OCI-LY1 (cell line): ENCODE measurements around the gene ALDH1L1.

ENCODE experiments used
- H2AFZ ChIP-seq: fragments of 200-600 bp; sonication (generic), shearing (Covaris generic); 2 replicates; pipeline ENCODE4 v1.6.0; 2014; ENCODE audit warnings: antibody characterized with exemption, mild to moderate bottlenecking, low read length
- H3F3A ChIP-seq: fragments of 200-600 bp; sonication (generic), shearing (Covaris generic); 2 replicates; pipeline ENCODE4 v1.6.0; 2014; ENCODE audit warnings: mild to moderate bottlenecking, antibody characterized with exemption, low read length, moderate library complexity; ENCODE audit not compliant: insufficient read depth
- H3K27ac ChIP-seq: fragments of 200-600 bp; sonication (generic); 2 replicates; pipeline ENCODE4 v1.5.1; 2014; ENCODE audit warnings: low read length, mixed run types, mild to moderate bottlenecking, low read depth; ENCODE audit not compliant: poor library complexity, severe bottlenecking
- H3K27me3 ChIP-seq: fragments of 200-600 bp; sonication (generic); 2 replicates; pipeline ENCODE4 v1.6.0; 2014; ENCODE audit warnings: antibody characterized with exemption, mild to moderate bottlenecking, low read length, moderate library complexity; ENCODE audit not compliant: insufficient read depth
- H3K36me3 ChIP-seq: fragments of 200-600 bp; sonication (generic); 2 replicates; pipeline ENCODE4 v1.6.1; 2014; ENCODE audit warnings: mild to moderate bottlenecking, antibody characterized with exemption, low read length, moderate library complexity, mixed read lengths; ENCODE audit not compliant: insufficient read depth
- H3K4me1 ChIP-seq: fragments of 200-600 bp; sonication (generic); 2 replicates; pipeline ENCODE4 v1.5.1; 2014; ENCODE audit warnings: mild to moderate bottlenecking, low read length, moderate library complexity; ENCODE audit not compliant: insufficient read depth, severe bottlenecking
- H3K4me2 ChIP-seq: fragments of 200-600 bp; sonication (generic), shearing (Covaris generic); 2 replicates; pipeline ENCODE4 v1.6.1; 2014; ENCODE audit warnings: low read length
- H3K4me3 ChIP-seq: fragments of 200-600 bp; sonication (generic); 2 replicates; pipeline ENCODE4 v1.5.1; 2014; ENCODE audit warnings: low read length, low read depth, mild to moderate bottlenecking, mixed read lengths; ENCODE audit not compliant: poor library complexity, severe bottlenecking
- H3K79me2 ChIP-seq: fragments of 200-600 bp; shearing (Covaris generic); 2 replicates; pipeline ENCODE4 v1.6.1; 2016; ENCODE audit warnings: mixed run types, low read length, mixed read lengths; ENCODE audit not compliant: insufficient read depth
- H3K9ac ChIP-seq: fragments of 200-600 bp; sonication (generic), shearing (Covaris generic); 2 replicates; pipeline ENCODE4 v1.6.1; 2014; ENCODE audit warnings: mild to moderate bottlenecking, low read length, mixed read lengths
- H3K9me2 ChIP-seq: fragments of 200-600 bp; sonication (generic), shearing (Covaris generic); 2 replicates; pipeline ENCODE4 v1.6.1; 2014; ENCODE audit warnings: low read depth, mild to moderate bottlenecking, low read length, mixed read lengths
- H3K9me3 ChIP-seq: fragments of 200-600 bp; shearing (Covaris generic); 2 replicates; pipeline ENCODE4 v1.6.1; 2014; ENCODE audit warnings: low read length, mixed read lengths
- H4K20me1 ChIP-seq: fragments of 200-600 bp; sonication (generic), shearing (Covaris generic); 2 replicates; pipeline ENCODE4 v1.6.0; 2016; ENCODE audit warnings: mild to moderate bottlenecking, low read length; ENCODE audit not compliant: insufficient read depth
- CTCF ChIP-seq: fragments of 200-600 bp; sonication (generic), shearing (Covaris generic); IDR thresholded peaks from 2 replicates; pipeline ENCODE4 v1.5.1; 2017; ENCODE audit warnings: mild to moderate bottlenecking, antibody characterized with exemption, low read length, moderate library complexity, mixed read lengths
- EZH2 ChIP-seq: fragments of 200-600 bp; sonication (generic), shearing (Covaris generic); IDR thresholded peaks from 2 replicates; pipeline ENCODE4 v1.8.0; 2017; ENCODE audit warnings: borderline replicate concordance, mixed run types, mild to moderate bottlenecking, antibody characterized with exemption, low read length, moderate library complexity, mixed read lengths

ALDH1L1 gene

GRCh38 chr3:126157083-126157768, 23.2 kb downstream of the ALDH1L1 start:
- Histone ChIP-seq H3K9ac (no peak overlapping the region), H3F3A (no peaks in the 10 kb centered on the region), H3K4me3 (no peak overlapping the region), H3K79me2 (no peaks in the 10 kb centered on the region), H2AFZ (no peak overlapping the region), H3K9me2 (no peaks in the 10 kb centered on the region), H3K4me1 (peaks cover 5% of the 10 kb centered on the region), H3K27me3 (no peaks in the 10 kb centered on the region; the same call in 1 of the 2 replicates), H3K36me3 (no peaks in the 10 kb centered on the region), H4K20me1 (no peaks in the 10 kb centered on the region), H3K4me2 (no peak overlapping the region), H3K9me3 (0 out of 2 replicates have a peak, but pooled peaks cover 4% of the 10 kb centered on the region), H3K27ac (no peak overlapping the region)
- TF ChIP-seq CTCF: no peak
- TF ChIP-seq EZH2: no peak

GRCh38 chr3:126156468-126156867, 23.9 kb downstream of the ALDH1L1 start:
- no peaks in the 10 kb centered on the region for H3K9me2 ChIP-seq
- no peaks in the 10 kb centered on the region for H4K20me1 ChIP-seq
- H3K27me3 ChIP-seq: no peaks in the 10 kb centered on the region; the same call in 1 of the 2 replicates
- peak overlapping the region; percentile 21 for H3K4me3 ChIP-seq
- no peak for TF ChIP-seq CTCF
- no peak for TF ChIP-seq EZH2
- no peak overlapping the region for H3K27ac ChIP-seq
- H3K9ac ChIP-seq: no peak overlapping the region
- no peaks in the 10 kb centered on the region for H3K36me3 ChIP-seq
- H3K4me1 ChIP-seq: peaks cover 5% of the 10 kb centered on the region
- H3F3A ChIP-seq: no peaks in the 10 kb centered on the region
- H3K4me2 ChIP-seq: peak overlapping the region; percentile 26
- H3K79me2 ChIP-seq: no peaks in the 10 kb centered on the region
- no peak overlapping the region for H2AFZ ChIP-seq
- H3K9me3 ChIP-seq: 0 out of 2 replicates have a peak, but pooled peaks cover 4% of the 10 kb centered on the region

DNA sequence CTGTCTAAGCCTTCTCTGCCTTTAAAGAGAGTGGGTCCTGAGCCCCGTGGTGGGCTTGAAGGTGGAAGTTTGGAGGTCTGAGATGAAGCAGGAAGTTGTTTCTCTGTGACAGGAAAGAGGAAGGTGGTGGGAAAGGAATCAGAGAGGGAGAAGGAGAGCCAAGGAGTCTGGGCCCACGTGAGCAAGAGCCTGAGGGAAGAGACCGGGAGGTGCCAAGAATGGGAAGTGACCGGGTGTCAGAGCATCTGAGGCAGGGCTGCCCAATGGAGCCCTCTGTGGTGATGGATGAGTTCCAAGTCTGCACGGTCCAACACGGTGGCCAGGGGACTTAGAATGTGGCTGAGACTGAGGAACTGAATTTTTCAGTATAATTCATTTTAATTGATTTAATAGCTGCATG, 24.6 kb downstream of the ALDH1L1 start:
- Histone ChIP-seq H3F3A (no peaks in the 10 kb centered on the region), H3K9me3 (0 out of 2 replicates have a peak, but pooled peaks cover 4% of the 10 kb centered on the region), H3K36me3 (no peaks in the 10 kb centered on the region), H3K4me3 (no peak overlapping the region), H3K9me2 (no peaks in the 10 kb centered on the region), H3K4me2 (no peak overlapping the region), H3K9ac (no peak overlapping the region), H3K79me2 (no peaks in the 10 kb centered on the region), H3K27ac (no peak overlapping the region), H4K20me1 (no peaks in the 10 kb centered on the region), H2AFZ (no peak overlapping the region), H3K27me3 (no peaks in the 10 kb centered on the region; the same call in 1 of the 2 replicates), H3K4me1 (peaks cover 5% of the 10 kb centered on the region)
- TF ChIP-seq EZH2 (no peak), CTCF (no peak)
